GM23248 (cell line): Measurements from ENCODE around the gene FGFR4. TPM values are rescaled to one million over a fixed set of nuclear protein-coding genes. Genes with fewer than 3 reads are reported as not detected.
A peak's percentile ranks its signal among the peaks of the same experiment; 100 is the strongest.

Experiments used
- DNase-seq: peaks from one replicate; pipeline ENCODE4 v3.0.0-alpha.2; 2015
- H2AFZ ChIP-seq: fragments of 200-600 bp; sonication (generic); 2 replicates; pipeline ENCODE4 v1.6.1; 2016; ENCODE audit warnings: antibody characterized with exemption
- H3F3A ChIP-seq: fragments of 200-600 bp; sonication (generic); 2 replicates; pipeline ENCODE4 v1.6.1; 2016; ENCODE audit warnings: mild to moderate bottlenecking, antibody characterized with exemption, mixed run types; ENCODE audit not compliant: insufficient read depth
- H3K27ac ChIP-seq: fragments of 200-600 bp; sonication (generic); 2 replicates; pipeline ENCODE4 v1.5.1; 2016; ENCODE audit warnings: mild to moderate bottlenecking
- H3K27me3 ChIP-seq: fragments of 200-600 bp; sonication (generic); replicated peaks from 2 replicates; pipeline ENCODE4 v1.6.1; 2016; ENCODE audit warnings: mild to moderate bottlenecking; ENCODE audit not compliant: insufficient read depth
- H3K36me3 ChIP-seq: fragments of 200-600 bp; sonication (generic); 2 replicates; pipeline ENCODE4 v1.6.1; 2016; ENCODE audit warnings: low read depth, mild to moderate bottlenecking
- H3K4me1 ChIP-seq: fragments of 200-600 bp; sonication (generic); 2 replicates; pipeline ENCODE4 v1.6.1; 2016; ENCODE audit warnings: mild to moderate bottlenecking; ENCODE audit not compliant: insufficient read depth
- H3K4me2 ChIP-seq: fragments of 200-600 bp; sonication (generic); one replicate; pipeline ENCODE4 v1.6.1; 2016; ENCODE audit warnings: mild to moderate bottlenecking; ENCODE audit not compliant: unreplicated experiment
- H3K4me3 ChIP-seq: fragments of 200-600 bp; sonication (generic); 2 replicates; pipeline ENCODE4 v1.5.1; 2016; ENCODE audit warnings: mild to moderate bottlenecking
- H3K79me2 ChIP-seq: fragments of 200-600 bp; sonication (generic); 2 replicates; pipeline ENCODE4 v1.6.1; 2016; ENCODE audit warnings: mild to moderate bottlenecking; ENCODE audit not compliant: insufficient read depth
- H3K9ac ChIP-seq: fragments of 200-600 bp; sonication (generic); 2 replicates; pipeline ENCODE4 v1.6.1; 2016; ENCODE audit warnings: mild to moderate bottlenecking
- H3K9me2 ChIP-seq: fragments of 200-600 bp; sonication (generic); 2 replicates; pipeline ENCODE4 v1.6.1; 2016; ENCODE audit warnings: mixed run types, mild to moderate bottlenecking, moderate library complexity; ENCODE audit not compliant: insufficient read depth
- H3K9me3 ChIP-seq: fragments of 200-600 bp; sonication (generic); one replicate; pipeline ENCODE4 v1.6.1; 2017; ENCODE audit warnings: low read depth
- H4K20me1 ChIP-seq: fragments of 200-600 bp; sonication (generic); 2 replicates; pipeline ENCODE4 v1.6.0; 2016; ENCODE audit not compliant: insufficient read depth
- EZH2 ChIP-seq: fragments of 200-600 bp; sonication (generic); IDR thresholded peaks from 2 replicates; pipeline ENCODE4 v1.6.1; 2018; ENCODE audit warnings: antibody characterized with exemption, mild to moderate bottlenecking; ENCODE audit not compliant: insufficient read depth, poor library complexity, severe bottlenecking
- EZH2phosphoT487 ChIP-seq: fragments of 200-600 bp; sonication (generic); IDR thresholded peaks from 2 replicates; pipeline ENCODE4 v1.6.1; 2018; ENCODE audit warnings: antibody characterized with exemption, moderate library complexity, mild to moderate bottlenecking, low read depth; ENCODE audit not compliant: insufficient read depth
- WGBS, 2 experiments: methylation state at CpG; one replicate each; pipeline ENCODE4 v1.1.6; 2015 to 2017; ENCODE audit warnings: low lambda C conversion rate in 2 of 2, low coverage in 1 of 2; ENCODE audit errors: missing lambda C conversion rate in 2 of 2; 5-methylcytosine and 5-hydroxymethylcytosine counted together
- in situ Hi-C: fragments of 300-500 bp; cut with MboI; formaldehyde crosslinking; loops from 2 replicates; pipeline ENCODE4 v1.15.0; 2020
- polyA plus RNA-seq: library from polyadenylated mRNA; unstranded; fragments of >200 nt; fragmentation: Nextera tagmentation; extraction: Ambion mirVana; gene quantifications from 2 replicates; pipeline ENCODE4 v1.2.1, GENCODE V29; 2016
- total RNA-seq: library from RNA; depleted of rRNA; stranded (reverse); fragments of >200 nt; shearing (Covaris generic); gene quantifications from 2 replicates; pipeline ENCODE4 v1.2.3, GENCODE V29; 2014

FGFR4 gene
- total and polyA plus RNA-seq, 2 experiments from 2014 or later: 0.10 TPM; not detected in 1

DNA sequence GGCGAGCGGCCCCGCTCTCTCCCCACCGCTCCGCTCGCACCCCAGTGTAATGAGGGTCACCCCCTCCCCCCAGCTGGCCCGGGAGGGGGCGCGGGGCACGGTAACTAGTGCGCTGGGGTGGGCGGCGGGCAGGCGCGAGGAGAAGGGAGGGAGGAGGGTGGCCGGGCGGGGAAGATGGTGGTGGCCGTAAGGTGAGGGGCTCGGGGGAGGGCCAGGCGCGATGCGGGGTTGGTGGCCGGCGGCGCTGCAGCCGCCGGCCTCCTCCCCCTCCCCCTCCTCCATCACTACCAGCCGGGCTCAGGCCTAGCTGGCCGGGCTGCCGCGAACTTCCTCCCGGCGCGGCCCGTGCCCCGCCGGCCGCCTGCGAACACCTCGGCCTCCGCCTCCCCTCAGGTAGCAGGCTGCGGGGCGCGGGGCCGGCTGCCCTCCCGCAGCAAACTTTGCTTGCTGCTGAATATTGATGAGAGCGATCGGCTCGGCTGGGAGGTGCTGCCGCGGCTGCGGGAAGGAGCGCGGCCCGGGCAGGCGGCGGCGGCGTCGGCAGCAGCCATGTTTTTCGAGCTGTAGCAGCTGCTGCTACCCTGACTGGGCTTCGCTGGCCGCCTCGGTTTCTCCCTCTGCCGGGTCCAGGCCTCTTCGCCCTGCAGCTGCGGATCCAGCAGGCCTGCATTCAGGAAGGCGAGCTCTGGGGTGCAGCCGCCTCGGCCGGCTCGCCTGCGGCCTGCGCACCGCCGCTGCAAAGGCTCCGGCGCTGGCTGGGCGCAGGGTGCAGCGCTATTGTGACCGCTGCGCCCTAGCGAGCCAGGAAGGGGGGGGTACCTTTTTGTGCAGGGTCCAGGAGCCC lies 47.4 kb downstream of the FGFR4 start:
- WGBS, 2 experiments: 0 to 2% methylated on average over 49 to 65 of the region's 83 CpGs
- Histone ChIP-seq H3K79me2 (peaks cover 41% of the 10 kb centered on the region), H3F3A (peaks cover 30% of the 10 kb centered on the region; the same call in 1 of the 2 replicates), H3K9me3 (no peaks in the 10 kb centered on the region), H3K4me2 (peak overlapping the region; percentile 94), H3K9me2 (no peaks in the 10 kb centered on the region), H3K9ac (peak overlapping the region; percentile 93), H3K27me3 (no peaks in the 10 kb centered on the region), H3K4me3 (peak overlapping the region; percentile 78), H3K4me1 (peaks cover 40% of the 10 kb centered on the region), H2AFZ (peak overlapping the region; percentile 87), H3K36me3 (peaks cover 35% of the 10 kb centered on the region), H3K27ac (peak overlapping the region; percentile 24; the same call in 1 of the 2 replicates), H4K20me1 (no peaks in the 10 kb centered on the region)
- TF ChIP-seq EZH2 (no peak), EZH2phosphoT487 (no peak)
- peak; percentile 82 for DNase-seq
- in situ Hi-C loops: no loop called here

DNA sequence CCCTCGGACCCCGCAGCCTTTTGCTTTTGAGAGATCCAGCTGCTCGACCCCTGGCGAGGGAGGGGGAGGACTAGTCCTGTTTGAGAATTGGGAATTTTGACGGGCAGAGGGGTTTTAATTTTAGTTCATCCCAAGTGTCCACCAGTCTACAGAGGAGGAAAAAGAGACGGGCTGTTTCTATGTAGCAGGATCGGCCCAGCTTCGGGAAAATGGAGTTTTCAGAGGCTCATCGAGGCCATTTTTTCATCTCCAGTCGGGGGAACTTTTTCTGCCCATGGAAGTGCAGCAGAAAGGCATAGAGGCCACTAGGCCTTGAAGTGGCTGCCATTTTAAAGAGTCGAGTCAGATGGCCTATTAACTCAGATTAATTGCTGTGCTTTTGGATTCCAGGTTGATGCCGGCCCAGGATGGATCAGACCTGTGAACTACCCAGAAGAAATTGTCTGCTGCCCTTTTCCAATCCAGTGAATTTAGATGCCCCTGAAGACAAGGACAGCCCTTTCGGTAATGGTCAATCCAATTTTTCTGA lies 48.0 kb downstream of the FGFR4 start:
- TF ChIP-seq EZH2 (no peak), EZH2phosphoT487 (no peak)
- H4K20me1 ChIP-seq: no peaks in the 10 kb centered on the region
- H3K4me1 ChIP-seq: peaks cover 40% of the 10 kb centered on the region
- peak; percentile 36 for DNase-seq
- peak overlapping the region; percentile 87 for H2AFZ ChIP-seq
- peak overlapping the region; percentile 24; the same call in 1 of the 2 replicates for H3K27ac ChIP-seq
- peak overlapping the region; percentile 93 for H3K9ac ChIP-seq
- peaks cover 35% of the 10 kb centered on the region for H3K36me3 ChIP-seq
- peak overlapping the region; percentile 94 for H3K4me2 ChIP-seq
- peaks cover 24% of the 10 kb centered on the region; the same call in 1 of the 2 replicates for H3F3A ChIP-seq
- H3K9me2 ChIP-seq: no peaks in the 10 kb centered on the region
- WGBS, 2 experiments: 9% methylated on average over 13 of the region's 13 CpGs
- H3K79me2 ChIP-seq: peaks cover 48% of the 10 kb centered on the region
- H3K9me3 ChIP-seq: no peaks in the 10 kb centered on the region
- in situ Hi-C loops: no loop called here
- H3K27me3 ChIP-seq: no peaks in the 10 kb centered on the region
- peak overlapping the region; percentile 78 for H3K4me3 ChIP-seq

DNA sequence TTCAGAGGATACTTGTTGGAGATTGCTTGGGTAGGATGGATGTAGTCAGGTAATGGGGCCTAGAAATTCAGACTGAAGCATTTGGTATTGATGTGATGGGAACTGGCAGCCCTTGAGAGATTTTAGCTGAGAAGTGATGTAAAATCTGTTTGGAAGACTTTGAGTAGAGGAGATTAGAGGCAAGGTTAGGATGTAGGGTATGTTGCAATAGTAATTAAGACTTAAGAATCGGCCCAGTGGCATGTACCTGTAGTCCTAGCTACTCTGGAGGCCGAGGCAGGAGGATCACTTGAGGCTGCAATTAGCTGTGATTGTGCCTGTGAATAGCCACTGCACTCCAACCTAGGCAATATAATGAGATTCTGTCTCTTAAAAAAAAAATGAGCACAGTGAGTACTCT lies 53.6 kb downstream of the FGFR4 start:
- H3F3A ChIP-seq: peaks cover 7% of the 10 kb centered on the region; the same call in 1 of the 2 replicates
- H3K4me3 ChIP-seq: no peak overlapping the region
- 89 to 96% methylated on average over 2 of the region's 2 CpGs for WGBS, 2 experiments
- no peaks in the 10 kb centered on the region for H3K27me3 ChIP-seq
- no peaks in the 10 kb centered on the region for H3K9me2 ChIP-seq
- H3K4me2 ChIP-seq: no peak overlapping the region
- H3K36me3 ChIP-seq: peaks cover 53% of the 10 kb centered on the region
- no peak overlapping the region for H2AFZ ChIP-seq
- peaks cover 100% of the 10 kb centered on the region for H3K79me2 ChIP-seq
- in situ Hi-C loops: no loop called here
- TF ChIP-seq EZH2phosphoT487 (no peak), EZH2 (no peak)
- no peak overlapping the region for H3K27ac ChIP-seq
- no peak for DNase-seq
- H4K20me1 ChIP-seq: no peaks in the 10 kb centered on the region
- H3K9me3 ChIP-seq: no peaks in the 10 kb centered on the region
- H3K4me1 ChIP-seq: peaks cover 24% of the 10 kb centered on the region
- H3K9ac ChIP-seq: no peak overlapping the region

DNA sequence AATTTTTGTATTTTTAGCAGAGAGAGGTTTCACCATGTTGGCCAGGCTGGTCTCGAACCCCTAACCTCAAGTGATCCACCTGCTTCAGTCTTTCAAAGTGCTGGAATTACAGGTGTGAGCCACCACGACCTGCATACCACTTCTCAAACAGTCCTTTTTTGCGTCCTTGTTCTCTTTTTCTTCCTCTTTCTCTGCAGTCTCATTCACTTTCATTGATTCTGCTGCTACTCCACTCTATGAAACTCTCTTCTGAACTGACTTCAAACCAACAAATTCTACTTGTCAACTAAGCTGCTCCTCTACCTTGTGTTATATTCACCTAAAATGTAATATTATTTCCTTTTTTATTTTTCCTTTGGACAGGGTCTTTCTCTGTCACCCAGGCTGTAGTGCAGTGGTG lies 54.8 kb downstream of the FGFR4 start:
- no peaks in the 10 kb centered on the region for H3K27me3 ChIP-seq
- H3K9me3 ChIP-seq: no peaks in the 10 kb centered on the region
- TF ChIP-seq EZH2: no peak
- TF ChIP-seq EZH2phosphoT487: no peak
- no peak overlapping the region for H2AFZ ChIP-seq
- H3K4me3 ChIP-seq: no peak overlapping the region
- no peak overlapping the region for H3K4me2 ChIP-seq
- 82 to 86% methylated on average over 3 of the region's 3 CpGs for WGBS, 2 experiments
- no peaks in the 10 kb centered on the region for H3K9me2 ChIP-seq
- H3K4me1 ChIP-seq: peaks cover 12% of the 10 kb centered on the region
- peaks cover 100% of the 10 kb centered on the region for H3K79me2 ChIP-seq
- peaks cover 46% of the 10 kb centered on the region for H3K36me3 ChIP-seq
- no peak overlapping the region for H3K27ac ChIP-seq
- peaks cover 6% of the 10 kb centered on the region; the same call in 1 of the 2 replicates for H3F3A ChIP-seq
- no peak overlapping the region for H3K9ac ChIP-seq
- in situ Hi-C loops: no loop called here
- DNase-seq: no peak
- no peaks in the 10 kb centered on the region for H4K20me1 ChIP-seq
